IMR-90 (cell line): ENCODE data around the gene CDK17. TPM values are rescaled to one million over a fixed set of nuclear protein-coding genes. Genes with fewer than 3 reads are reported as not detected.
A peak's percentile ranks its signal among the peaks of the same experiment; 100 is the strongest.

Experiments used
- ATAC-seq: fragments of 200-7000 bp; cut with Tn5 transposase; 2 replicates; pipeline ENCODE4 v1.9.1; 2020; ENCODE audit warnings: low read depth, mild to moderate bottlenecking, moderate library complexity
- BruUV-seq: library from RNA; stranded (reverse); fragments of 400-500 nt; replicated peaks from 2 replicates; lab custom pipeline; 2021; lab: Mats Ljungman, UMichigan
- CTCF ChIA-PET: fragments of 300-600 bp; formaldehyde crosslinking; extraction: SDS; loops from one replicate; lab custom pipeline; 2021; ENCODE audit warnings: antibody characterized with exemption; lab: Yijun Ruan, JAX
- POLR2A ChIA-PET: fragments of 300-600 bp; sonication (Branson Sonifier 250); formaldehyde crosslinking; loops from one replicate; lab custom pipeline; 2022; ENCODE audit warnings: antibody characterized with exemption; ENCODE audit not compliant: unreplicated experiment; lab: Charles Lee
- DNase-seq: peaks from one replicate; pipeline ENCODE4 v3.0.0; 2013
- H2AFZ ChIP-seq: replicated peaks from 2 replicates; pipeline ENCODE3; 2013; ENCODE audit warnings: low read length, mild to moderate bottlenecking; ENCODE audit not compliant: poor library complexity
- H2AK5ac ChIP-seq: 2 replicates; pipeline ENCODE4 v1.6.1; 2013; ENCODE audit warnings: low read depth, low read length, inconsistent platforms
- H2AK9ac ChIP-seq: replicated peaks from 2 replicates; pipeline ENCODE3; 2013; ENCODE audit warnings: mild to moderate bottlenecking, low read depth, low read length, moderate library complexity; ENCODE audit not compliant: poor library complexity
- H2BK120ac ChIP-seq: 2 replicates; pipeline ENCODE4 v1.6.1; 2013; ENCODE audit warnings: low read depth, low read length, inconsistent platforms
- H2BK15ac ChIP-seq: 3 replicates; pipeline ENCODE4 v1.6.1; 2013; ENCODE audit warnings: low read depth, low read length, inconsistent platforms
- H2BK20ac ChIP-seq: 2 replicates; pipeline ENCODE4 v1.6.1; 2013; ENCODE audit warnings: low read depth, mild to moderate bottlenecking, inconsistent platforms, low read length, moderate library complexity
- H2BK5ac ChIP-seq: 2 replicates; pipeline ENCODE4 v1.6.1; 2013; ENCODE audit warnings: mild to moderate bottlenecking, low read depth, low read length, inconsistent platforms; ENCODE audit not compliant: poor library complexity, severe bottlenecking
- H3K14ac ChIP-seq: replicated peaks from 2 replicates; pipeline ENCODE4 v1.6.1; 2013; ENCODE audit warnings: low read depth, low read length, inconsistent platforms
- H3K18ac ChIP-seq: 2 replicates; pipeline ENCODE4 v1.6.1; 2013; ENCODE audit warnings: low read depth, low read length, control low read depth
- H3K23ac ChIP-seq: 2 replicates; pipeline ENCODE4 v1.6.1; 2013; ENCODE audit warnings: low read depth, low read length, inconsistent platforms
- H3K27ac ChIP-seq: 2 replicates; pipeline ENCODE4 v1.5.1; 2013; ENCODE audit warnings: mild to moderate bottlenecking, control low read depth, low read length; ENCODE audit not compliant: insufficient read depth
- H3K27me3 ChIP-seq: 2 replicates; pipeline ENCODE4 v1.6.1; 2013; ENCODE audit warnings: low read length; ENCODE audit not compliant: control insufficient read depth, insufficient read depth
- H3K36me3 ChIP-seq: 2 replicates; pipeline ENCODE4 v1.6.1; 2013; ENCODE audit warnings: low read length, mixed read lengths; ENCODE audit not compliant: control insufficient read depth, insufficient read depth
- H3K4ac ChIP-seq: 2 replicates; pipeline ENCODE4 v1.6.1; 2013; ENCODE audit warnings: low read depth, low read length, inconsistent platforms
- H3K4me1 ChIP-seq: 2 replicates; pipeline ENCODE4 v1.6.1; 2013; ENCODE audit warnings: low read length, mixed read lengths; ENCODE audit not compliant: control insufficient read depth, insufficient read depth
- H3K4me2 ChIP-seq: 2 replicates; pipeline ENCODE4 v1.6.1; 2013; ENCODE audit warnings: low read depth, mild to moderate bottlenecking, control low read depth, low read length, moderate library complexity
- H3K4me3 ChIP-seq: 2 replicates; pipeline ENCODE4 v1.5.1; 2013; ENCODE audit warnings: low read depth, mild to moderate bottlenecking, control low read depth, low read length, moderate library complexity; ENCODE audit not compliant: insufficient read depth
- H3K56ac ChIP-seq: 2 replicates; pipeline ENCODE4 v1.6.1; 2013; ENCODE audit warnings: low read length, inconsistent platforms; ENCODE audit not compliant: insufficient read depth; ENCODE audit errors: extremely low read depth
- H3K79me1 ChIP-seq, 2 experiments: 2 replicates each; pipeline ENCODE4 v1.6.1; 2013; ENCODE audit warnings: low read length in 2 of 2, inconsistent platforms in 1 of 2, low read depth in 1 of 2
- H3K9ac ChIP-seq: 2 replicates; pipeline ENCODE4 v1.6.1; 2013; ENCODE audit warnings: low read depth, low read length, control low read depth
- H3K9me1 ChIP-seq: 2 replicates; pipeline ENCODE4 v1.6.1; 2013; ENCODE audit warnings: low read length, inconsistent platforms; ENCODE audit not compliant: insufficient read depth
- H3K9me3 ChIP-seq: 2 replicates; pipeline ENCODE4 v1.6.1; 2013; ENCODE audit warnings: low read length; ENCODE audit not compliant: control insufficient read depth, insufficient read depth
- H4K20me1 ChIP-seq: 2 replicates; pipeline ENCODE4 v1.6.1; 2013; ENCODE audit warnings: low read length, inconsistent platforms; ENCODE audit not compliant: insufficient read depth
- H4K5ac ChIP-seq: 2 replicates; pipeline ENCODE4 v1.6.1; 2013; ENCODE audit warnings: mild to moderate bottlenecking, low read depth, low read length, control low read depth
- H4K8ac ChIP-seq, 2 experiments: 2 replicates each; pipeline ENCODE4 v1.6.1; 2013; ENCODE audit warnings: low read depth in 2 of 2, low read length in 2 of 2, control low read depth in 1 of 2, inconsistent platforms in 1 of 2
- H4K91ac ChIP-seq: 2 replicates; pipeline ENCODE4 v1.6.1; 2013; ENCODE audit warnings: low read depth, low read length, inconsistent platforms; ENCODE audit not compliant: insufficient read depth
- BHLHE40 ChIP-seq: fragments of 150-350 bp; IDR thresholded peaks from 2 replicates; pipeline ENCODE4 v1.6.1; 2016; ENCODE audit warnings: mild to moderate bottlenecking, low read depth, low read length
- CEBPB ChIP-seq: IDR thresholded peaks from 2 replicates; pipeline ENCODE4 v1.6.1; 2012; ENCODE audit warnings: low read depth, low read length, improper control_type of control experiment
- CHD1 ChIP-seq: IDR thresholded peaks from 2 replicates; pipeline ENCODE4 v1.6.1; 2012; ENCODE audit warnings: low read depth, low read length, improper control_type of control experiment
- ELK1 ChIP-seq: fragments of 150-350 bp; IDR thresholded peaks from 2 replicates; pipeline ENCODE4 v1.6.1; 2016; ENCODE audit warnings: low read depth, mild to moderate bottlenecking, low read length, moderate library complexity, borderline replicate concordance
- FOS ChIP-seq: fragments of 150-350 bp; IDR thresholded peaks from 2 replicates; pipeline ENCODE4 v1.6.1; 2016; ENCODE audit warnings: low read depth, low read length
- MAFK ChIP-seq: IDR thresholded peaks from 2 replicates; pipeline ENCODE4 v1.6.1; 2012; ENCODE audit warnings: low read depth, low read length, improper control_type of control experiment
- MAZ ChIP-seq: IDR thresholded peaks from 2 replicates; pipeline ENCODE4 v1.6.1; 2012; ENCODE audit warnings: low read depth, mild to moderate bottlenecking, low read length, improper control_type of control experiment, moderate library complexity, borderline replicate concordance
- MXI1 ChIP-seq: IDR thresholded peaks from 2 replicates; pipeline ENCODE4 v1.6.1; 2012; ENCODE audit warnings: low read depth, mild to moderate bottlenecking, low read length, moderate library complexity, borderline replicate concordance
- NFE2L2 ChIP-seq: fragments of 150-350 bp; IDR thresholded peaks from 2 replicates; pipeline ENCODE4 v1.6.1; 2016; ENCODE audit warnings: low read depth, mild to moderate bottlenecking, low read length
- POLR2A ChIP-seq: IDR thresholded peaks from 2 replicates; pipeline ENCODE4 v1.6.1; 2012; ENCODE audit warnings: mild to moderate bottlenecking, low read depth, low read length
- RCOR1 ChIP-seq: IDR thresholded peaks from 2 replicates; pipeline ENCODE4 v1.6.1; 2012; ENCODE audit warnings: mild to moderate bottlenecking, low read length, improper control_type of control experiment; ENCODE audit not compliant: insufficient replicate concordance
- RFX5 ChIP-seq: IDR thresholded peaks from 2 replicates; pipeline ENCODE4 v1.8.0; 2012; ENCODE audit warnings: low read depth, mild to moderate bottlenecking, low read length, moderate library complexity
- SMC3 ChIP-seq: fragments of 150-350 bp; IDR thresholded peaks from 2 replicates; pipeline ENCODE4 v1.6.1; 2016; ENCODE audit warnings: low read depth, mild to moderate bottlenecking, antibody characterized with exemption, low read length, moderate library complexity
- USF2 ChIP-seq: fragments of 150-350 bp; IDR thresholded peaks from 2 replicates; pipeline ENCODE4 v1.6.1; 2017; ENCODE audit warnings: mild to moderate bottlenecking, antibody characterized with exemption, low read length, low read depth
- WGBS, 2 experiments: methylation state at CpG; one replicate each; pipeline versions ENCODE4 v1.1.5 to v1.1.7; 2013; ENCODE audit warnings: missing lambda C conversion rate in 2 of 2; ENCODE audit not compliant: insufficient read length in 1 of 2; ENCODE audit errors: extremely low coverage in 2 of 2; 5-methylcytosine and 5-hydroxymethylcytosine counted together
- dilution Hi-C: fragments of 300-500 bp; cut with HindIII; formaldehyde crosslinking; loops from one replicate; pipeline ENCODE4 v1.14.3; 2018; ENCODE audit warnings: low sequenced_read_pairs; ENCODE audit not compliant: unreplicated experiment
- in situ Hi-C: fragments of 300-500 bp; cut with MboI; formaldehyde crosslinking; loops from 3 replicates; pipeline ENCODE4 v1.14.3; 2019; ENCODE audit warnings: low sequenced_read_pairs, inconsistent platforms, mixed read lengths
- intact Hi-C: fragments of 100-400 bp; cut with micrococcal nuclease; formaldehyde crosslinking; loops from 2 replicates; pipeline ENCODE4 v1.10.0; 2022
- polyA plus RNA-seq, 3 experiments: library from polyadenylated mRNA; depleted of rRNA; stranded (reverse); fragments of >200 nt; gene quantifications; 2 replicates each; pipeline ENCODE4 v1.2.3, GENCODE V29; 2012; ENCODE audit warnings: low replicate concordance in 1 of 3
- total RNA-seq: library from RNA; depleted of rRNA; stranded (reverse); fragments of >200 nt; gene quantifications from 2 replicates; pipeline ENCODE4 v1.2.3, GENCODE V29; 2012

The CDK17 gene
- total and polyA plus RNA-seq, 2 of the 4 experiments (the other 2 are of a cell fraction): 14.5 to 50.2 TPM

- H3K9me3 ChIP-seq: no peaks in the 10 kb centered on the region
- POLR2A ChIA-PET: no interaction called here
- WGBS, 2 experiments: 100% methylated on average over 1 of the region's 6 CpGs; no CpG with 5 or more reads in 1 of the 2 experiments
- H2AK5ac ChIP-seq: no peak overlapping the region
- H3K56ac ChIP-seq: no peak overlapping the region
- no peak overlapping the region for H3K23ac ChIP-seq
- no peak overlapping the region for H4K91ac ChIP-seq
- ATAC-seq (no peak), DNase-seq (no peak)
- no peak overlapping the region for H4K8ac ChIP-seq
- no peak overlapping the region for H2BK5ac ChIP-seq
- no peak overlapping the region for H3K9ac ChIP-seq
- no peaks in the 10 kb centered on the region for H4K20me1 ChIP-seq
- H3K27ac ChIP-seq: no peak overlapping the region
- CTCF ChIA-PET: no interaction called here
- H3K4me2 ChIP-seq: no peak overlapping the region
- no peak overlapping the region for H2BK15ac ChIP-seq
- H3K14ac ChIP-seq: 0 out of 2 replicates have a peak overlapping the region, but pooled peaks have one; percentile 45
- no peak overlapping the region for H4K5ac ChIP-seq
- no peak overlapping the region for H3K4me3 ChIP-seq
- H2AFZ ChIP-seq: no peak overlapping the region
- intact Hi-C loops (loop anchor here (10.0 kb wide), 1 partner anchor 199 kb away; no protein-coding TSS in a partner anchor), dilution Hi-C loops (no loop called here), in situ Hi-C loops (no loop called here)
- H3K79me1 ChIP-seq: peaks cover 5 to 10% of the 10 kb centered on the region in 2 experiments; a peak in 3 of 4 replicates
- no peak for TF ChIP-seq MXI1
- no peak for TF ChIP-seq FOS
- no peak for TF ChIP-seq NFE2L2
- TF ChIP-seq ELK1: no peak
- no peak for TF ChIP-seq RFX5
- no peak for TF ChIP-seq SMC3
- TF ChIP-seq RCOR1: no peak
- no peak for TF ChIP-seq MAFK
- no peak for TF ChIP-seq CEBPB
- TF ChIP-seq CHD1: no peak
- TF ChIP-seq POLR2A: no peak
- no peak for TF ChIP-seq USF2
- no peak for TF ChIP-seq BHLHE40
- no peak for TF ChIP-seq MAZ
- no peak overlapping the region for H2BK20ac ChIP-seq
- BruUV-seq: no TSS peak
- H3K27me3 ChIP-seq: no peaks in the 10 kb centered on the region
- H3K18ac ChIP-seq: no peak overlapping the region
- H3K36me3 ChIP-seq: peaks cover 42% of the 10 kb centered on the region
- H3K4me1 ChIP-seq: 0 out of 2 replicates have a peak, but pooled peaks cover 2% of the 10 kb centered on the region
- H3K4ac ChIP-seq: no peak overlapping the region
- H2AK9ac ChIP-seq: no peak overlapping the region
- no peak overlapping the region for H2BK120ac ChIP-seq
- H3K9me1 ChIP-seq: no peaks in the 10 kb centered on the region
Observed at GRCh38 chr12:96295532-96296160, 104.6 kb downstream of the CDK17 start.
